Measurements from ENCODE around the gene THEM4. TPM values are rescaled to one million over a fixed set of nuclear protein-coding genes. Genes with fewer than 3 reads are reported as not detected.

THEM4 gene
- total and polyA plus RNA-seq, 2 experiments from 2014 or later, result 20.2 to 24.8 TPM

DNA sequence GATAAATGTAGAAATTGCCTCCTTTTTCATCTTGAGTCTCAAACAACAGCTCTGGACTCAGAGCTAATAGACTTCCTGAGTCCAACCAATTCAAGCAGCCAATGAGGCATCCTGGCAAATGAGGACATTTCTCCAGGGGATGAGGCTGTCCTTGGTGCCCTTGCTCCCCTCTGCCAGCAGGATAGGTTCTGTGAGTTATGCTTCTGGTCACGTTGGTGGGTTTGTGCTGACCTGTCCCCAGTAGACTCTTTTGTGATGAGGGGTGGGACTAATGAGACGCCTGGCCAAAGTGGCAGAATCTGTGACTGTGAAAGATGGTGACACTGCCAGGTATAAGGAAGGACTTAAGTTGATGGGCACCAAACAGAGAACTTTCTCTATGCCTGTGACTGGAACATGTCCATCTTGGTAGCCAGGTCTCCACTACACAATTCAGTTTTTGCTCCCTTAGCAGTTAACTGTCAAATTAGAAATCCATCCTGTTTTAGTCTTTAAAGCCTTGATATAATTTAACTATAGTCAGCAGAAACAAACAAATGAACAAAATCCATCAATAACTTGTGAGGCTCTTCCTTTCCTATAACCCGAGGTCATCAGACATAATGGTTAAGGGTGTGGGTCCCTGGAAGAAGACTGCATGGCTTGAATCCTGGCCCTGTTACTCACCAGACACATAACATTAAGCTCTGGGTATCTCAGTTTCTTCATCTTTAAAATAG is 35.7 kb upstream of the THEM4 start:
- no peak overlapping the region for H3K4me2 ChIP-seq
- WGBS (ENCODE audit: low lambda C conversion rate, missing lambda C conversion rate), result 81% methylated on average over 3 of the region's 3 CpGs
- H2AFZ ChIP-seq, result no peak overlapping the region

DNA sequence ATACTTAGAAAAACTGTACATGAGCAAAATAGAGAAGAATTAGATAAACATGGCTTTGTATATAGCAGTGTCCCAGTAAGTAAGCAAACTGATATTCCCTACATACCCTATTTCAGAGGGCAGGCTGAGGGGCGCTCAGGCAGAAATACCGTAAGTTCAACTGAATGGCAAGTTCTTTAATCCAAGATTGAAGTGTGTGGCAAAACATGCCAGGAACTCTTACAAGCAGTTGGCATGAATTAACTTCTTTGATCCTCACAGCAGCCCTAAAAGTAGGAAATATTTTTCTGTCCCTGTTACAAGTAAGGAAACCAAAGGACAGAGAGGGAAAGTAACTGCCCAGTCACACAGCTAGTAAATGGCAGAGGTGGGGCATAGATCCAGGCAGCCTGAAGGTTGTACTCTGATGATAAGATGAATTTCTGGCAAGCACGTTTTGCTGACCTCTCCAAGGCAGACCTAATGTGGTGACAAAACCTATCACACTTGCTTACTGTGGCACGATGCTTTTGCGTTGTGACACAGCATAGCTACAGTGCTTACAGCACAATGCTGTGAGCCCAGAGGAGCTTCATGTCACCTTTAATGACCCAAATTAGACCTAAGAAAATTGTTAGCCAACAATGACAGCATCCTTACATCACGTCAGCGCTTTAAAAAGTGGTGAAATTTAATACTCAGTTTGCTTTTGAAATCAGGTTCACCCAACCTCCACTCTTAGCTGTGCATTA is 35.0 kb upstream of the THEM4 start:
- H3K36me3 ChIP-seq (replicated peaks; ENCODE audit: insufficient read depth, low read depth), result no peaks in the 10 kb centered on the region
- peaks cover 37% of the 10 kb centered on the region for H3K4me1 ChIP-seq (ENCODE audit: insufficient read depth)
- no peaks in the 10 kb centered on the region for H3K9me2 ChIP-seq (replicated peaks; ENCODE audit: insufficient read depth)
- TF ChIP-seq EZH2 (IDR thresholded peaks at IDR 0.05; ENCODE audit: borderline replicate concordance) (no peak), EZH2phosphoT487 (IDR thresholded peaks at IDR 0.05; ENCODE audit: low read depth, severe bottlenecking, unreplicated experiment) (no peak)
- TF ChIP-seq, protein P1, sequence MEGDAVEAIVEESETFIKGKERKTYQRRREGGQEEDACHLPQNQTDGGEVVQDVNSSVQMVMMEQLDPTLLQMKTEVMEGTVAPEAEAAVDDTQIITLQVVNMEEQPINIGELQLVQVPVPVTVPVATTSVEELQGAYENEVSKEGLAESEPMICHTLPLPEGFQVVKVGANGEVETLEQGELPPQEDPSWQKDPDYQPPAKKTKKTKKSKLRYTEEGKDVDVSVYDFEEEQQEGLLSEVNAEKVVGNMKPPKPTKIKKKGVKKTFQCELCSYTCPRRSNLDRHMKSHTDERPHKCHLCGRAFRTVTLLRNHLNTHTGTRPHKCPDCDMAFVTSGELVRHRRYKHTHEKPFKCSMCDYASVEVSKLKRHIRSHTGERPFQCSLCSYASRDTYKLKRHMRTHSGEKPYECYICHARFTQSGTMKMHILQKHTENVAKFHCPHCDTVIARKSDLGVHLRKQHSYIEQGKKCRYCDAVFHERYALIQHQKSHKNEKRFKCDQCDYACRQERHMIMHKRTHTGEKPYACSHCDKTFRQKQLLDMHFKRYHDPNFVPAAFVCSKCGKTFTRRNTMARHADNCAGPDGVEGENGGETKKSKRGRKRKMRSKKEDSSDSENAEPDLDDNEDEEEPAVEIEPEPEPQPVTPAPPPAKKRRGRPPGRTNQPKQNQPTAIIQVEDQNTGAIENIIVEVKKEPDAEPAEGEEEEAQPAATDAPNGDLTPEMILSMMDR (IDR thresholded peaks at IDR 0.05; ENCODE audit: poor library complexity), result no peak
- H3K4me3 ChIP-seq, result no peak overlapping the region
- H4K20me1 ChIP-seq (ENCODE audit: insufficient read depth, poor library complexity, severe bottlenecking), result no peaks in the 10 kb centered on the region
- no peak overlapping the region for H2AFZ ChIP-seq
- WGBS (ENCODE audit: low lambda C conversion rate, missing lambda C conversion rate), result 50% methylated on average over 7 of the region's 7 CpGs
- peak overlapping the region; percentile 63 for H3K27ac ChIP-seq
- DNase-seq (ENCODE audit: low spot score), result no peak
- H3K9me3 ChIP-seq (ENCODE audit: low read depth), result no peaks in the 10 kb centered on the region
- H3K4me2 ChIP-seq, result no peak overlapping the region
- peaks cover 4% of the 10 kb centered on the region for H3K79me2 ChIP-seq
- no peaks in the 10 kb centered on the region for H3K27me3 ChIP-seq

More for the DNA sequence above, 35.7 kb upstream of the THEM4 start:
- DNase-seq (ENCODE audit: low spot score), result no peak
- peaks cover 37% of the 10 kb centered on the region for H3K4me1 ChIP-seq (ENCODE audit: insufficient read depth)
- H3K36me3 ChIP-seq (replicated peaks; ENCODE audit: insufficient read depth, low read depth), result no peaks in the 10 kb centered on the region
- no peak overlapping the region for H3K4me3 ChIP-seq
- H3K27ac ChIP-seq, result peak overlapping the region; percentile 63
- H3K27me3 ChIP-seq, result no peaks in the 10 kb centered on the region
- no peaks in the 10 kb centered on the region for H4K20me1 ChIP-seq (ENCODE audit: insufficient read depth, poor library complexity, severe bottlenecking)
- TF ChIP-seq EZH2 (IDR thresholded peaks at IDR 0.05; ENCODE audit: borderline replicate concordance), result no peak
- H3K9me2 ChIP-seq (replicated peaks; ENCODE audit: insufficient read depth), result no peaks in the 10 kb centered on the region
- no peaks in the 10 kb centered on the region for H3K9me3 ChIP-seq (ENCODE audit: low read depth)
- H3K79me2 ChIP-seq, result peaks cover 4% of the 10 kb centered on the region

DNA sequence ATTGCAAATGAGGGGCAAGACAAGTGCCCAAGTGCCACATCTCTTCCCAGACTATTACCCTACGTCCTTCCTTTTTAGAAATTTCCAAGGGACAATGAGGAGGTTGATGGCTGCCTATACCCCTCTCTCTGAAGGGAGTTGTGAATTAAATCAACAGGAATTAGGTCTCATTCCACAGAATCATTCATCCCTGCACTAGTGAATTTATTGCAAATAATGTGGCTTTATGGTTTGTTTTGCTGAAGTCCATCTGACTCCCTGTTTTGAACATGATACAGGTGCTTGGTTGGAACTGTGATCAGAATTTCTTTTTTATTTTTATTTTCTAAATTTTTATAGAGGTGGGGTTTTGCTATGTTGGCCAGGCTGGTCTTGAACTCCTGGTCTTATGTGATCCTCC is 34.3 kb upstream of the THEM4 start:
- WGBS (ENCODE audit: low lambda C conversion rate, missing lambda C conversion rate), result 97% methylated on average over 1 of the region's 1 CpG
- TF ChIP-seq, protein P1 (IDR thresholded peaks at IDR 0.05; ENCODE audit: poor library complexity), result no peak
- TF ChIP-seq EZH2 (IDR thresholded peaks at IDR 0.05; ENCODE audit: borderline replicate concordance) (no peak), EZH2phosphoT487 (IDR thresholded peaks at IDR 0.05; ENCODE audit: low read depth, severe bottlenecking, unreplicated experiment) (no peak)

DNA sequence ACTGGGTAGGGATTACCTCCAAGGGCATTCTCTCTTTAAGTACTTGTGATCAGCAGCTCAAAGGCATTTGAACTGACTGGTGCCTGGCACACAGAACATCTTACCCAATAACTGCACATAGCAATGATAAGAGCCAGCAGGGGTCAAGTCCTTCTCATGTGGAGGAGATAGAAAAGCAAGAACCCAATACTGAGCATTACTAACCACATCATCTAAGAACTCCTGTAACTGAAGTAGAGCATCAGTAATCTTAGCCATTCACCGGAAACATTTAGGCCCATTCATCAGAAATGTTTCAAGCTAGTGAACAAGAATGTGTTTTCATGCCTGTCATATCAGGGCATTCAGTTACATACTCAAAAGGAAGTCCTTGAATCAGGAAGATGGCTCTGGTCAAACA is 33.6 kb upstream of the THEM4 start:
- TF ChIP-seq, protein P1 (IDR thresholded peaks at IDR 0.05; ENCODE audit: poor library complexity), result no peak
- TF ChIP-seq EZH2phosphoT487 (IDR thresholded peaks at IDR 0.05; ENCODE audit: low read depth, severe bottlenecking, unreplicated experiment) (no peak), EZH2 (IDR thresholded peaks at IDR 0.05; ENCODE audit: borderline replicate concordance) (no peak)
- no peak overlapping the region for H3K4me2 ChIP-seq

More for the DNA sequence above, 34.3 kb upstream of the THEM4 start:
- no peaks in the 10 kb centered on the region for H4K20me1 ChIP-seq (ENCODE audit: insufficient read depth, poor library complexity, severe bottlenecking)
- H3K9me3 ChIP-seq (ENCODE audit: low read depth), result no peaks in the 10 kb centered on the region
- no peaks in the 10 kb centered on the region for H3K9me2 ChIP-seq (replicated peaks; ENCODE audit: insufficient read depth)
- no peak overlapping the region for H3K27ac ChIP-seq
- peaks cover 4% of the 10 kb centered on the region for H3K79me2 ChIP-seq
- peaks cover 37% of the 10 kb centered on the region for H3K4me1 ChIP-seq (ENCODE audit: insufficient read depth)
- no peak overlapping the region for H2AFZ ChIP-seq
- DNase-seq (ENCODE audit: low spot score), result no peak
- H3K36me3 ChIP-seq (replicated peaks; ENCODE audit: insufficient read depth, low read depth), result no peaks in the 10 kb centered on the region
- H3K27me3 ChIP-seq, result no peaks in the 10 kb centered on the region
- no peak overlapping the region for H3K4me2 ChIP-seq
- no peak overlapping the region for H3K4me3 ChIP-seq

More for the DNA sequence above, 33.6 kb upstream of the THEM4 start:
- no peaks in the 10 kb centered on the region for H3K27me3 ChIP-seq
- WGBS (ENCODE audit: low lambda C conversion rate, missing lambda C conversion rate), result 64% methylated on average over 1 of the region's 1 CpG
- H3K79me2 ChIP-seq, result peaks cover 4% of the 10 kb centered on the region
- peaks cover 37% of the 10 kb centered on the region for H3K4me1 ChIP-seq (ENCODE audit: insufficient read depth)
- H3K9me2 ChIP-seq (replicated peaks; ENCODE audit: insufficient read depth), result no peaks in the 10 kb centered on the region
- peak overlapping the region; percentile 84 for H3K27ac ChIP-seq
- H3K36me3 ChIP-seq (replicated peaks; ENCODE audit: insufficient read depth, low read depth), result no peaks in the 10 kb centered on the region
- no peak for DNase-seq (ENCODE audit: low spot score)
- H2AFZ ChIP-seq, result no peak overlapping the region
- no peaks in the 10 kb centered on the region for H4K20me1 ChIP-seq (ENCODE audit: insufficient read depth, poor library complexity, severe bottlenecking)
- no peak overlapping the region for H3K4me3 ChIP-seq
- H3K9me3 ChIP-seq (ENCODE audit: low read depth), result no peaks in the 10 kb centered on the region

Measured in hepatocyte (in vitro differentiated cells).